Heart left ventricle (tissue), 16 donors: ENCODE data around the gene NEB. TPM values are rescaled to one million over a fixed set of nuclear protein-coding genes. Genes with fewer than 3 reads are reported as not detected.
"Not testable (repeated sequence)": the region's sequence is repeated elsewhere in the genome, so short reads cannot be mapped to it uniquely, and the experiment has no call there.

Source experiments
- ATAC-seq, 4 donors: fragments of 200-7000 bp; cut with Tn5 transposase; one replicate each; pipeline ENCODE4 v1.9.1; 2020 to 2022; ENCODE audit warnings: moderate library complexity in 4 of 4, mild to moderate bottlenecking in 3 of 4, moderate number of reproducible peaks in 1 of 4
- DNase-seq, 5 donors: peaks; one replicate each; pipeline ENCODE4 v3.0.0-alpha.2; 2020
- H3K27ac ChIP-seq, 12 donors: fragments of 200-600 bp; sonication (generic) in 4 of 12; one replicate each; pipeline versions ENCODE4 v1.5.0 to v1.8.0; 2016 to 2022; ENCODE audit warnings: mild to moderate bottlenecking in 2 of 12
- H3K27me3 ChIP-seq, 9 donors: fragments of 200-600 bp; sonication (generic) in 2 of 9; one replicate each; pipeline versions ENCODE4 v1.5.1 to v1.8.0; 2016 to 2022; ENCODE audit warnings: mild to moderate bottlenecking in 3 of 9
- H3K36me3 ChIP-seq, 9 donors: fragments of 200-600 bp; sonication (generic) in 2 of 9; one replicate each; pipeline versions ENCODE4 v1.5.0 to v1.8.0; 2018 to 2022; ENCODE audit warnings: mild to moderate bottlenecking in 2 of 9
- H3K4me1 ChIP-seq, 12 donors: fragments of 200-600 bp; sonication (generic) in 4 of 12; one replicate each; pipeline versions ENCODE4 v1.5.0 to v1.8.0; 2016 to 2022; ENCODE audit warnings: mild to moderate bottlenecking in 3 of 12
- H3K4me3 ChIP-seq, 12 donors: fragments of 200-600 bp; sonication (generic) in 4 of 12; one replicate each; pipeline versions ENCODE4 v1.5.0 to v1.8.0; 2017 to 2022; ENCODE audit warnings: mild to moderate bottlenecking in 9 of 12, moderate library complexity in 4 of 12
- H3K9me3 ChIP-seq, 12 donors: fragments of 200-600 bp; sonication (generic) in 4 of 12; one replicate each; pipeline versions ENCODE4 v1.5.0 to v1.8.0; 2016 to 2022; ENCODE audit warnings: mild to moderate bottlenecking in 1 of 12
- POLR2A ChIP-seq, 2 donors: fragments of 450-650 bp; IDR thresholded peaks; one replicate each; pipeline ENCODE4 v1.6.1; 2017; ENCODE audit warnings: antibody characterized with exemption in 2 of 2, mild to moderate bottlenecking in 2 of 2, moderate library complexity in 2 of 2
- WGBS, 4 donors: extraction: QIAGEN DNeasy Blood & Tissue Kit in 2 of 4; methylation state at CpG; one replicate each; pipeline versions ENCODE4 v1.1.5 to v1.1.7; 2013 to 2018; 5-methylcytosine and 5-hydroxymethylcytosine counted together
- intact Hi-C, 10 donors: fragments of 100-400 bp; cut with DNase I; formaldehyde crosslinking; loops; one replicate each; pipeline versions ENCODE4 v1.11.1 to v1.14.2; 2022
- polyA plus RNA-seq, 2 donors: library from polyadenylated mRNA; stranded (reverse); fragments of 200-250 nt; gene quantifications; one replicate each; pipeline ENCODE4 v1.2.3, GENCODE V29; 2013
- total RNA-seq, 9 donors: library from RNA; depleted of rRNA in 2 of 9; stranded (reverse); fragments of >200 nt in 2 of 9; fragmentation: NEBNext Ultra II Directional in 3 of 9; extraction: Animal tissue kit (Norgen Biotek cat#: 25700) in 3 of 9; gene quantifications; one replicate each; pipeline versions ENCODE4 v1.1.0 to v1.2.4, GENCODE V29; 2016 to 2023
- TF ChIP-seq, protein P1 (sequence below), 12 donors: fragments of 200-600 bp; sonication (generic) in 4 of 12; IDR thresholded peaks; one replicate each; pipeline versions ENCODE4 v1.5.0 to v1.8.0; 2018 to 2022; ENCODE audit warnings: antibody characterized with exemption in 12 of 12, mild to moderate bottlenecking in 5 of 12
- donor health status: ischemic (EF 13 %, LVEDD 7.1; RV severe dilation, severe dysfunction).
- donor health status: healthy with polysubstance abuse.
- donor health status: DM: no; HTN: yes; CAD: no.
- donor health status: DM: no; HTN: no; CAD: no.
- donor health status: ischemic (EF 25% LVEDD 6.9; RV normal size, moderate dysfunction).
- donor health status: ischemic (EF 25% LVEDD 5.7; RV mildly dilated, moderate dysfunction).
- donor health status: healthy.
- donor health status: DM: yes; HTN: yes; CAD: no.
- donor health status: ischemic (EF 35%, LVEDD 5.7; RV mildly dilated, moderate dysfunction).
- donor health status: nonischemic (EF 11% LVEDD 7.7; RV severe dilation, severe dysfunction).
- donor health status: DM: yes; HTN: yes; CAD: no.
- donor health status: PGD.
- donor health status: ischemic (EF 29% LVEDD 5.4; RV normal size, mild dysfunction).
- donor health status: nonischemic (EF 23%, LVEDD 6.1; RV moderate dilation, normal function).

NEB gene
- total and polyA plus RNA-seq, 11 donors: 0.43 to 23.9 (median 3.0) TPM

DNA sequence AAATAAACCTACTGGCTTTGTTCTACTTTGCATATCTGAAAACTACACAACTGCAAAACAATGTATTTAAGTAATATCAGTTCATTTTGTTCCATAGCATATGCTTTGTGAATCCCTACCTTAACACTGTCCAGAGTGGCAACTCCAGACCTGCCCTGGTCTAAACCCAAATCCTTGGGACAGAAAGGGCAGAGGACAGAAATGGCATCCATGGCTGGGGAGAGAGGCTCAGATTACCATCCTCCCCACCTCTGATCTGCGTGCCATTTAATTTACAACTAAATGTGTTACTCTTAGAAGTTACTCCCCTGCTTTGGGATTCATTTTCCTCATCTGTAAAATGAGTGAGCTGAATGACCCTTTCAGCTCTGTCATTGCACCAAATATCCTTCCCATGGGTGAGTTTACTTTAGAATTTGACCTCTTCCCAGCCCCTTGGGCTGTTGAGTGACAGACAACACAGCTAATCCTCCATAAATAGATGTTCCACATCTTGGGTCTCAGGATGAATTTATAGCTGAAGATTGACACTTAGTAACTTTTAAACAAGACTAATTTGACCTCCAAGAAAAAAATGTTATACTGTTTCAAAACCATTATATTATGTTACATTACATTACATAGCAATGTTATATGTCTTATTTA, 20.1 kb upstream of the NEB start:
- intact Hi-C loops: no loop called here
- H3K27me3 ChIP-seq: no peaks in the 10 kb centered on the region
- no peaks in the 10 kb centered on the region for H3K36me3 ChIP-seq
- peaks cover 0 to 23% (median 3%) of the 10 kb centered on the region in 12 donors for H3K4me1 ChIP-seq
- WGBS, 4 donors: 80 to 94% (median 91%) methylated on average over 1 of the region's 1 CpG
- DNase-seq (no peak), ATAC-seq (peak in 2 of 4 donors; percentile 49 to 59)
- H3K4me3 ChIP-seq: no peak overlapping the region
- TF ChIP-seq, protein P1, sequence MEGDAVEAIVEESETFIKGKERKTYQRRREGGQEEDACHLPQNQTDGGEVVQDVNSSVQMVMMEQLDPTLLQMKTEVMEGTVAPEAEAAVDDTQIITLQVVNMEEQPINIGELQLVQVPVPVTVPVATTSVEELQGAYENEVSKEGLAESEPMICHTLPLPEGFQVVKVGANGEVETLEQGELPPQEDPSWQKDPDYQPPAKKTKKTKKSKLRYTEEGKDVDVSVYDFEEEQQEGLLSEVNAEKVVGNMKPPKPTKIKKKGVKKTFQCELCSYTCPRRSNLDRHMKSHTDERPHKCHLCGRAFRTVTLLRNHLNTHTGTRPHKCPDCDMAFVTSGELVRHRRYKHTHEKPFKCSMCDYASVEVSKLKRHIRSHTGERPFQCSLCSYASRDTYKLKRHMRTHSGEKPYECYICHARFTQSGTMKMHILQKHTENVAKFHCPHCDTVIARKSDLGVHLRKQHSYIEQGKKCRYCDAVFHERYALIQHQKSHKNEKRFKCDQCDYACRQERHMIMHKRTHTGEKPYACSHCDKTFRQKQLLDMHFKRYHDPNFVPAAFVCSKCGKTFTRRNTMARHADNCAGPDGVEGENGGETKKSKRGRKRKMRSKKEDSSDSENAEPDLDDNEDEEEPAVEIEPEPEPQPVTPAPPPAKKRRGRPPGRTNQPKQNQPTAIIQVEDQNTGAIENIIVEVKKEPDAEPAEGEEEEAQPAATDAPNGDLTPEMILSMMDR (IDR thresholded peaks at IDR 0.05): no peak
- no peak for TF ChIP-seq POLR2A (IDR thresholded peaks at IDR 0.05)
- no peaks in the 10 kb centered on the region for H3K9me3 ChIP-seq
- no peak overlapping the region for H3K27ac ChIP-seq

DNA sequence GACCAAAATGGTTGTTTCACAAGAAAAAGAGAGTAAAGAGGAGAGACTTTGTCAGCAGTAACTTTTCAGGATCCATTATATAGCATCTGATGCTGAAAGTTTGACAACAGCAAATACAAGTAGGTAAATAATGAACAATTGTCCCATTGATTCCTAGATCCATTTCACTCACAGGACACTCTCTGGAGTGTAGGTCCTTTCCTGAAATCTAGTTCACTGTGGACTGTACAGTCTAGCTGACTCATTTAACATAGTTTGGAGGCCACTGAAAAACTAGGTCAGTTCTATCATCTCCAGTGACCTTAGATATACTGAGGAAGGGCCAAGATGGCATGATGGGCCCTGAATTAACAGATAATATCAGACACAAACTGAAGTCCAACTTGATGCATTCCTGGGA, 19.3 kb upstream of the NEB start:
- no peak for ATAC-seq
- no peak overlapping the region for H3K4me3 ChIP-seq
- H3K27me3 ChIP-seq: no peaks in the 10 kb centered on the region
- no peak overlapping the region for H3K27ac ChIP-seq
- H3K9me3 ChIP-seq: no peaks in the 10 kb centered on the region
- intact Hi-C loops: no loop called here
- H3K36me3 ChIP-seq: no peaks in the 10 kb centered on the region
- DNase-seq: no peak
- H3K4me1 ChIP-seq: peaks cover 0 to 23% (median 3%) of the 10 kb centered on the region in 12 donors
- TF ChIP-seq, protein P1 (IDR thresholded peaks at IDR 0.05): no peak
- no peak for TF ChIP-seq POLR2A (IDR thresholded peaks at IDR 0.05)

DNA sequence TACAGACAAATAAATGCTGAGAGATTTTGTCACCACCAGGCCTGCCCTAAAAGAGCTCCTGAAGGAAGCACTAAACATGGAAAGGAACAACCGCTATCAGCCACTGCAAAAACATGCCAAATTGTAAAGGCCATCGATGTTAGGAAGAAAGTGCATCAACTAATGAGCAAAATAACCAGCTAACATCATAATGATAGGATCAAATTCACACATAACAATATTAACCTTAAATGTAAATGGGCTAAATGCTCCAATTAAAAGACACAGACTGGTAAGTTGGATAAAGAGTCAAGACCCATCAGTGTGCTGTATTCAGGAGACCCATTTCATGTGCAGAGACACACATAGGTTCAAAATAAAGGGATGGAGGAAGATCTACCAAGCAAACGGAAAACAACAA, 11.0 kb upstream of the NEB start:
- WGBS, 4 donors: 92 to 97% (median 94%) methylated on average over 3 of the region's 3 CpGs
- ATAC-seq, H3K9me3 ChIP-seq, H3K36me3 ChIP-seq, H3K27me3 ChIP-seq, H3K27ac ChIP-seq, intact Hi-C loops, H3K4me1 ChIP-seq, DNase-seq, H3K4me3 ChIP-seq: not testable (repeated sequence)

DNA sequence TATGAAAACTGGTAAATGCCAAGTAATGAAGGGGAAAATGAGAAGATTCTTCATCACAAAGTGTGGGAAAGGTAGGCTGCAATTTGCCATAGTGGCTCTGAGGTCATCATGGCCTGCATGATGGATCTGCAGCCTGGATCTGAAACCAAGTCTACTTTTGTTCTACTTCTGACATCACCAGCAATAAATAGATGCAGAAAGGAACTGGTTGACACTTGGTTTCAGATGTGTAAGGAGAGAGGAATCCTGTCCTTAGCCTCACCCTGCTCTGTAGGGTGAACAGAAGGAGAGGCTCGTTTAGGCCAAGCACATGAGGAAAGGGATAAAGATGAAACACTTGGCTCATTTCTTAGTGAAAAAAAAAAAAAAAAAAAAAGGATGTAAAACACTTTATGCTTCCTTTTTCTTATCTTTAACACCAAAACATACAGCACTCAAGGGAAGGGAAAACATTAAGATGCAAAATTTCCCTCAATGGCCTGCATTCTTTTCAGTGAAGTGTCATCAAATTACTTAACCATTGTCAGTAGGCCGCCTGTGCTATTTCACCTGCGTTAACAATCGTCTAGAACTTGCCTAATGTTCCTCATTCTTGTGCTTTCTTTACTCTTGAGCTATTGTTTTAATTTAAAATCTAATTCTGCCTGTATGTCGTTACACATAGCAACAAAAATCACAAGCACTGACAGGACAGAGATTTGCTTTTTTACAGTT, 3.9 kb downstream of the NEB start:
- no peak overlapping the region for H3K4me3 ChIP-seq

More for the DNA sequence above, 3.9 kb downstream of the NEB start:
- intact Hi-C loops: no loop called here
- H3K9me3 ChIP-seq: no peaks in the 10 kb centered on the region
- peaks cover 0 to 4% (median 0%) of the 10 kb centered on the region in 12 donors for H3K4me1 ChIP-seq
- no peak overlapping the region for H3K27ac ChIP-seq
- DNase-seq (no peak), ATAC-seq (peak in 2 of 4 donors; percentile 29 to 61)
- no peaks in the 10 kb centered on the region for H3K27me3 ChIP-seq
- H3K36me3 ChIP-seq: no peaks in the 10 kb centered on the region
- 62 to 70% (median 64%) methylated on average over 5 of the region's 5 CpGs for WGBS, 4 donors
- TF ChIP-seq, protein P1 (IDR thresholded peaks at IDR 0.05): no peak
- no peak for TF ChIP-seq POLR2A (IDR thresholded peaks at IDR 0.05)
